Activated CD4-positive, alpha-beta T cell treated with anti-CD3 and anti-CD28 coated beads, Interleukin-2, amount 50 U/mL, for 4 hours (primary cell): Measurements from ENCODE around the gene SAMD8.
"Not testable (repeated sequence)": the region's sequence is repeated elsewhere in the genome, so short reads cannot be mapped to it uniquely, and the experiment has no call there.

Source experiments
- DNase-seq, 2 experiments: peaks; one replicate each; pipeline ENCODE4 v3.0.0-alpha.2; 2020

Gene SAMD8

DNA sequence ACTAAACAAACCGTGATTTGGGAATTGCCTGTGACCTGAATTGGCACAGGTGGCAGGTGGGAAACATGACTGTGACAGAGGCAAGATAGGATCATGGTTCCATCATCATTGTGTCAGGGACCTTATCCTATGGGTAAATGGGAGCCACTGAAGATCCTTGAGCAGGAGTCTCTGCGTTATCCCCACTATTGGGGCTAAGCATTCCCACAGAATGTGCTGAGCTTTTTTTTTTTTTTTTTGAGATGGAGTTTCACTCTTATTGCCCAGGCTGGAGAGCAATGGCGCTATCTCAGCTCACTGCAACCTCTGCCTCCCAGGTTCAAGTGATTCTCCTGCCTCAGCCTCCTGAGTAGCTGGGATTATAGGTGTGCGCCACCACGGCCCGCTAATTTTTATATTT is 88.5 kb downstream of the SAMD8 start:
- DNase-seq = not testable (repeated sequence)

DNA sequence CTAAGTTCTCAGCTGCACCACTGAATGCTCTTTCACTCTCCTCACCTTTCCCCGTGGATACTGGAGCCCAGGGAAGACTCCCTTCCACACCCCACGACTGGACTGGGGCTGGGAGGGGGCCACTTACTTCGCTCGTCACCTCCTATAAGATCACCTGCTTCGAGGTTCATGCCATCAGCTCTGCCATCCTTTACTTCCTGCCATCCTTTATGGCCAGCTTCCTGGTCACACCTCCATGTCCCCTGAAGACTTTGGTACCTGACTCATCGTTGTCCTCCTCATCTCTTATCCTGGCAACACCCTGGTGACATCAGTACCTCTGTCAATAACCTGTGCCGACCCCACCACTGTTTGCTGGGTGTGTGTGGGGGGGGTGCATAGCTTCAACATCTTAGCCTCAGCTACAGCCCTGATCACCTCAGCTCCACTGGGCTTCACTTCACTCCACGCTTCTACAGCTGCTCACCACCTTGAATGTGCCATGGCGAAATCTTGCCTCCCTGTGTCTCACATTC is 90.4 kb downstream of the SAMD8 start:
- no peak for DNase-seq

DNA sequence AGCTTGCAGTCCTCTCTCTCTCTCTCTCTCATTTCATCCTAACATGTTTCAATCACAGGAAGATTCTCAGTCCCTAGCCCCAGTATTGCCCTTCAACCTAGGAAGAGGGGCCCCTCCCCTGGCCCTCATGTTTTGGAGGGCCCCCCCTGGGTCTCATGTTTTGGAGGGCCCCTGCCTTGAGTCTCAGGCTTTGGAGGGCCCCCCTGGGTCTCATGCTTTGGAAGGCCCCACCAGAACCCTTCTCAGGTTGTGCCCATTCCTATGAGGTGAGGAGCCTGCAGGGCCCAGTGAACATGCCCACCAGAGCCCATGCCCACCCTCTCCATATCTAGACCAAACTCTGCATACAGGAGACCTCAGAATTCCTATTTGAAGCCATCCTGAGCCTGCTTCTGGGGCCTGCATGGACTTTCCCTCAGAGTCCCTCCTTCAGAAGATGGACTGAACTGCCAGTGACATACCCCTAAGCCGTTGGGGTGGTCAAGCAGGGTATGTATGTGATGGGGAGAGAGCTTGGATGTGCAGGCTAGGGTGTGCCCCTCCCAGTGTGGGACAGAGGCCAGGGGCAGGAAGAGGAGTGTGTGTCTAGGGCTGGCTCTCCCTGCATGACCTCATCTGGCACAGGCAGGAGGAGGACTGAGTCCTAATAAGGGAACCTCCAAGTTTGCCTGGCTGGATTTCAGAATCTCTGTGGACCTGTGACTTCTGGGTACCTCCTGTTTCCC is 91.0 kb downstream of the SAMD8 start:
- DNase-seq = no peak

DNA sequence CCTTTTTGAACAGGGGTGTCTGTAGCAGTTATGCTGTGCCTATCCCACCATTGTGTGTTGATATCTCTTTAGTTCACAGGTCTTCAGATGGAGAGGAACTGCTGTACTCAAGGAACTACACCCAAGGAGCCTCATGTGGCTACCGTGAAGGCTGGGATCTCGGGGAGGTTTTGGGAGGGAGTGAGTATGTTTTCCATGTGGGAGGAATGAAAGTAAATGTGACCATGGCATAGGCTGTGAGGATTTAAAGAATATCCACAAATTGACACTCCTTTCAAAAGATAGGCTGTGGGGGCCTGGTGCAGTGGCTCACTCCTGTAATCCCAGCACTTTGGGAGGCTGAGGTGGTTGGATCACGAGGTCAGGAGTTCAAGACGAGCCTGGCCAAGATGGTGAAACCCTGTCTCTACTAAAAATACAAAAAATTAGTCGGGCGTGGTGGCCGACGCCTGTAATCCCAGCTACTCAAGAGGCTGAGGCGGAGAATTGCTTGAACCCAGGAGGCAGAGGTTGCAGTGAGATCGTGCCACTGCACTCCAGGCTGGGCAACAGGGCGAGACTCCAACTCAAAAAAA is 91.7 kb downstream of the SAMD8 start:
- DNase-seq = not testable (repeated sequence)

DNA sequence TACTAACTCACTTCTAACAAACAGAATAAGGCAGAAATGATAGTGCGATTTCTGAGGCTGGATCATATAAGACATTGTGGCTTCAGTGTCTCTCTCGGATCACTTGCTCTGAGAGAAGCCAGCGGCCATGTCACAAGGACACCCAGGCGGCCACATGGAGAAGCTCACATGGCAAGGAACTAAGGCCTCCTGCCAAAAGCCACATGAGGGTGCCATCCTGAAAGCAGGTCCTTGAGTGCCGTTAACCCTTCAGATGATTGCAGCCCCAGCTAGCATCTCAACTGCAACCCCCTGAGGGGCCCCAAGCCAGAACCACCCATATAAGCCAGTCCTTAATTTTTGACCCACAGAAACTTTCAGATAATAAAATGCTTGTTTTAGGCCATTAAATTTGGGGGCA is 92.3 kb downstream of the SAMD8 start:
- DNase-seq = no peak

DNA sequence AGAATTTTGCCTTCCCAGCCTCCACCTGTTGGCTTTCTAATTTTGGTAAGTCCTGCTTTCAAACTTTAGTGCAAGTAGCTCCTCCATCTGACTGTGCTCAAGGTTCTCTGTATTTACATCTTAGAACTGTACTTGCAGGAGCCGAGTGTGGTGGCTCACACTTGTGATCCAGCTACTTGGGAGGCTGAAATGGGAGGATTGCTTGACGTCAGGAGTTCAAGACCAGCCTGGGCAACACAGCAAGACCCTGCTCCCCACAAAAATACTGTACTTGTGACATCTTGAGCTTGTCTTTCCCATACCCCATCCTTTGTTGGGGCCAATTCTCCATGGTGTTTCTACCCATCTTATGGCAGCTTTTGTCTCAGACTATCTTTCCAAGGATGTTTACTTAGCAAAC is 94.5 kb downstream of the SAMD8 start:
- DNase-seq = no peak

DNA sequence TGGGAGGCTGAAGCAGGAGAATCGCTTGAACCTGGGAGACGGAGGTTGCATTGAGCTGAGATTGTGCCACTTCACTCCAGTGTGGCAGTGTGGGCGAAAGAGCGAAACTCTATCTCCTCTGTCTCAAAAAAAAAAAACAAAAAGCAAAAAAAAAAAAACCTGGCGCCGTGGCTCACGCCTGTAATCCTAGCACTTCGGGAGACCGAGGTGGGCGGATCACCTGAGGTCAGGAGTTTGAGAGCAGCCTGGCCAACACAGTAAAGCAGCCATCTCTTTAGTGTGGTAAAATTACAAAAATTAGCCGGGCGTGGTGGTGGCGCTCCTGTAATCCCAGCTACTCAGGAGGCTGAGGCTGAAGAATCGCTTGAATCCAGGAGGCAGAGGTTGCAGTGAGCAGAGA is 95.2 kb downstream of the SAMD8 start:
- not testable (repeated sequence) for DNase-seq

DNA sequence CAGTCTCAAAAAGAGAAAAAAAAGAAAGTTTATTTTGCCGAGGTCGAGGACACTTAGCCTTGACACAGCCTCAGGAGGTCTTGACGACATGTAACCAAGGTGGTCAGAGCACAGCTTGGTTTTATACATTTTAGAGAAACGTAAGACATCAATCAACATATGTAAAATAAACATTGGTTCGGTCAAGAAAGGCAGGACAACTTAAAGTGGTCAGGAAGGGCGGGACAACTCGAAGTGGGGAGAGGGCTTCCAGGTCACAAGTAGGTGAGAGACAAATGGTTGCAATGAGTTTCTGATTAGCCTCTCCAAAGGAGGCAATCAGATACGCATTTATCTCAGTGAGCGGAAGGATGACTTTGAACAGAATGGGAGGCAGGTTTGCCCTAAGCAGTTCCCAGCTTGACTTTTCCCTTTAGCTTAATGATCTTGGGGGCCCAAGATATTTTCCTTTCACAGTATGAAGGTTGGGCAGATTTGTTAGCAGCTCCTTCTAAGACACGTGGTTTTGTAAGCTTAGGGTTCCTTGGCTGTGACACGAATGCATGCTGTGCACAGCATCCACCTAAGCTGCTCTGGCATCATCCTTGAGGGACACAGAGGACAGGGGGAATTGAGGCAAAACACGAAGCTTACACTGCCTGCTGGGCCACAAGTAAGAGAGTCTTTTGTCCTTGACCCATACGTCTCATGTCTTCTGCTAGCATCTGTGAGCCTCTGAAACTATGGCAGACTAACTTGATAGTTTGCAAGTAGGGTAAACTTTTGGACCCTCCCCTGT is 95.8 kb downstream of the SAMD8 start:
- no peak for DNase-seq

DNA sequence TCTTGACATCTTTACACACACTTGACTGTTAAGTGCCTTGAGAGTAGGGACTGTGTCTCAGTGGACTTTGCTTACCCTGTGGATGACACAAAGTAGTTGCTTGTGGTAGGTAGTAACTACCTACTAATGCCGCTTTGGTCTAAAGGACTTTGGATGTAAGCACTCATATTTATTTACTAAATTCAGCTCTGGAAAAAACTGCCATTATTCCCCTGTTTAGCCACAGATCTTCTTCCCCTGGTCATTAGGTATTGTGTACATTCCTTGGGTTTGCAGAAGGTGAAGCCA is 96.3 kb downstream of the SAMD8 start:
- DNase-seq = no peak

DNA sequence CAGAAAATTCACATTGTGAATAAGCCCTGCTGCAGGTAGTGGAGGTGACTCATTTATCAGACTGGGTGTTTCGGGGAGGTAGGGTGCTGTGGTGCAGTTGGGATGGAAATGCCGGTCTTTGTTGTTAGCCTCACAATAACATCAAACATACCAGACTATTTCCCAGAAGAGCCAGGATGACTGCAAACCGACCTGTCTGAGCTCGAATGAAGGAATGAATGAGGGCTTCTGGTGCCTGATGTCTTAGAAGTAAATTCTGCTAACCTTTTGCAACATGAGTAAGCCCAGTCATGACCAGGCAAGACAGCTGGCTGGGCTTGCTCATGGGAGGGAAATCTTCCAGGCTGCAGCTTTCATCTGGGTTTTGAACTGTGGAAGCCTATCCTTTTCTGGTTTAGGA is 96.7 kb downstream of the SAMD8 start:
- no peak for DNase-seq

DNA sequence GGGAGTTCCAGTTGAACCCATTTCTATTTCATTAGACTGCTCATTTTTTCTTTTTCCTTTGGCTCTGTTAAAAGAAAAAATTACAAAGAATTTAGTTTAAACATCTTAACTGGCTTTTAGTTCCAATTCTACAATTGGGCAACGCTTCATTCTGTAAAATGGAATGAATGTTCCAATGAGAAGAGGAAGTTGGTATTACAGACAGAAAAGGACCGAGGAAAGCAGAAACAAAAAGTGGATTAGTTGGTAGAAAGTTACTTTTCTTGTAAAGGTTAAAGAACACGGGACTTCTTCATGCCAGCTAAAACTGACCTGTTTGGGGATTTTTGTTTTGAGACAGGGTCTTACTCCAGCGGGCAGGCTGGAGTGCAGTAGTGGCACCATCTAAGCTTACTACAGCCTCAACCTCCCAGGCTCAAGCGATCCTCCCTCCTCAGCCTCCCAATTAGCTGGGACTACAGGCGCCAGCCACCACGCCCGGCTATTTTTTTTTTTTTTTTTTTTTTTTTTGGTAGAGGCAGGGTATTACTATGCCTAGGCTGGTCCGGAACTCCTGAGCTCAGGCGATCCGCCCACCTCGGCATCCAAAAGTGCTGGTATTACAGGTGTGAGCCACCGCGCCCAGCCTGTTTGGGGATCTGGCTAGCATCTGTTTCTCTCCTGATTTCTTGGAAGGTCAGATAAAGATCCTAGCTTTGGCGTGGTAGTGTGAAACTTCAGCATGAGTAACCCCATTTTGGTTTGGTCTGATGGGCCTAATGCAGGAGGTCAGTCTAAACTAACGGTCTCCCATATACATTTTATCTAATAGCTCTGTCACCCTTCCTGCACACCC is 97.8 kb downstream of the SAMD8 start:
- no peak for DNase-seq

DNA sequence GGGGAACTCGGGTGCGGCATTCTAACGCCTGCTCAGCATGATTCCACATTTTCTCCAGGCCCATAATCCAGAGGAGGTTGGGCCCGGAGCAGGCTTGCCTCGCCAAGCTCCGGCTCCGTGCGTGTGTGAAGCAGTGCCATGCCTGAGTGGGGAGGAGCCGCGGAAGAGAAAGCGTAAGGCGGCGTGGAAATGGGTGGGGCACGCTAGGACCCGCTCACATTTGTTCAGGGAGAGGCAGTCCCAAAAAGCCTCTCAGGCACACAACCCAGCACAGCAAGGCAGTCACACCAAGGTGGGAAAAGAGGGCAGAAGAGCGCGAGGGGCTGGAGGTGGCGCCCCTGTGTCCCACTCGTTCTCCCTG is 98.4 kb downstream of the SAMD8 start:
- peak; percentile 76 to 78 for DNase-seq

DNA sequence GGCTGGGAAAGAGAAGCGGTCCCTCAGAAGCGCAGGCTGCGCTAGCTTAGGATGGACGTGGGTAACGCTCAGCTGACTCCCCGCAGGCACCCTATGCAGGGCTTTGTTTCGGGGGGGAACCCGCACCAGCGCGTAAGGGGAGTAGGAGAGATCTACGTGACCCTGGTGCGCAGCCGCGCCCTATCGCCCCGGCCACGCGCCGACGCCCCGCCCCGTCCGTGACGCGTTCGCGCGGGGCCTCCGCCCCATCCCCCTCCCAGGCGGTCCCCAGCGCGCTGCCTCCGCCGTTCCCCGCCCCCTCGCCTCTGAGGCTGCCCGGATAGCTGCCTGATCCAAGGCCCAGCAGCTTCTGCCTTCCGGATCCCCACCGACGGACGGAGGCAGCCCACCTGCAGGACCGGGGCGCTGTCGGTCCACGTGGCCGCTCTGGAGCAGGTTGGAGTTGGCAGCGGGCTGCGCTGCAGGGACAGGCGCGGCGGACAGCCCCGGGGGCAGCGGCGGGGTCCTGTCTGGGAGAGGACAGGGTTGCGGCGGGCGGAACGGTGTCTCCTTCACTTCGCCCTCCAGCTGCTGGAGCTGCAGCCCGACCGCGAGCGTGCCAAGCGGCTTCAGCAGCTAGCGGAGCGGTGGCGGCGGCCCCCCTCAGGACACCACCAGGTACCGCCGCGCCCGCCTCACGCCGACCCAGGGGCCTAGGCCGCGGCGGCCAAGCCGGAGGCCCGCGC is 99.0 kb downstream of the SAMD8 start, which contains the start of gene VDAC2:
Gene VDAC2, plus strand, starts transcription at position 515 of the 725 bp plus-strand sequence. CDS start 363 bp downstream, outside the sequence.
- DNase-seq = peak; percentile 91

DNA sequence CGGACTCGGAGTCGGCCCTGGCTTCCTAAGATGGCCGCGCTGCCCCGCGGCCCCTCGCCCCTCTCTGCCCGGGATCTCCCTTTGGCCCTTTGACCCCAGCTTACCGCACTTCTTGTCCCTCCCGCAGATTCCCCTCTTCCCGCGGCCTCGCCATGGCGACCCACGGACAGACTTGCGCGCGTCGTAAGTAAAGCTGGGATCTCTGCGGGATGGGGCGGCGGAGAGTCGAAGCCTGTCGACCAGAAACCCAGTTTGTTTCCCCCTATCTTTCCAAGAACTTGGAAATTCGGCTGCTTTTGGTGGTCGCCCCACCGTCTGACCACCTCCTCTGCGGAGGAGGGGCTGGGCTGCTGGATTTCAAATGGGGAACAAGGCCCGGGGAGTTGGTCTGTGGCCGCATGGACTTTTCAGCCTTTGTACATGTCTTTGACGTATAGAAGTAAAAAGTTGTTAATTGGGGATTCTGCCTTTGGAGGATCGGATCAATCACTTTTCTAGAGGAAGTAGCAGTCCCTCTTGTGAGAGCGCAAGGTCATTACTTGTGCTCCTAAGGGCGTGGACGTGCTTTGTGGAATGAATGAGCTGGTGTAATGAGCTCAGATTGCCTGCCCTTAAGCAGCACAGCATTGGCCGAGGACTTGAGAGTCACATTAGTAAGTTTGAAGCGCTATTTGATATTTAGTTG is 99.7 kb downstream of the SAMD8 start:
- DNase-seq = peak; percentile 25 to 32

DNA sequence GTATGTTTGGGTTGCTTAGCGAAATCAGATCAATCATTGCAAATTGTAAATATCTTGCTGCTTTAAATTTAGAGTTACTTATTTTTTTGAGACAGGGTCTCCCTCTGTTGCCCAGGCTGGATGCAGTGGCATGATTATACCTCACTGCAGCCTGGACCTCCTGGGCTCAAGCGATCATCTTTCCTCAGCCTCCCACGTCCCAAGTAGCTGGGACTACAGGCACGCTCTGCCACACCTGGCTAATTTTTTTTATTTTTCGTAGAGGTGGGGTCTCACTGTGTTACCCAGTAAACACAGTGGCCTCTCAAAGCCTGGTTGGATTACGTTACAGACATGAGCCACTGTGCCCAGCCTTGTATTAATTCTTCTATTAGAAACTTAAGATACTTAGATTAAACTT is 100.9 kb downstream of the SAMD8 start:
- DNase-seq = no peak

DNA sequence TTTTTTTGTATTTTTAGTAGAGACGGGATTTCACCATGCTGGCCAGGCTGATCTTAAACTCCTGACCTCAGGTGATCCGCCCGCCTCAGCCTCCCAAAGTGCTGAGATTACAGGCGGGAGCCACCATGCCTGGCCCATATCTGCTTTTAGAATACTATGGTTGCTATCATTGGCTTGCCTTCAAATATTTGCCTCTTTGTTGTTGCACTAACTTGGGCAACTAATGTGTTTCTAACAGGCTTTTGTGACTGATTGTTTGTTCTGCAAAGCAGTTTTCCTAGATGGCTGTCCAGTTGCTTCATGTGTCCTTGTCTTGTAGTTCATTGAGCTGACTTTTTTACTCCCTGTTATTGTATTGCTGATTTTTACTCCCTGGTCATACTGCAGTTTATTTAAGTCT is 108.8 kb downstream of the SAMD8 start:
- no peak for DNase-seq

DNA sequence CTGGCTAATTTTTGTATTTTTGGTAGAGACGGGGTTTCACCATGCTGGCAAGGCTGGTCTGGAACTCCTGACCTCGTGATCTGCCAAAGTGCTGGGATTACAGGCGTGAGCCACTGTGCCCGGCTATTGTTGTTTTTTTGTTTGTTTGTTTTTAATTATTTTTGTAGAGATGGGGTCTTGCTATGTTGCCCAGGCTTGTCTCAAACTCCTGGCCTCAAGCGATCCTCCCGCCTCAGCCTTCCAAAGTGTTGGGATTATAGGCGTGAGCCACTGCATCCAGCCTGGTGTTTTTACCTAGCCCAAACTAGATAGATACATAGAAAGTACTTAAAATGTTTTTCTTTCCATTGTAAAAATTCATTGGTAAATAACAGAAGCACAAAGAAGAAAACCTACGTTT is 110.0 kb downstream of the SAMD8 start:
- DNase-seq = not testable (repeated sequence)

DNA sequence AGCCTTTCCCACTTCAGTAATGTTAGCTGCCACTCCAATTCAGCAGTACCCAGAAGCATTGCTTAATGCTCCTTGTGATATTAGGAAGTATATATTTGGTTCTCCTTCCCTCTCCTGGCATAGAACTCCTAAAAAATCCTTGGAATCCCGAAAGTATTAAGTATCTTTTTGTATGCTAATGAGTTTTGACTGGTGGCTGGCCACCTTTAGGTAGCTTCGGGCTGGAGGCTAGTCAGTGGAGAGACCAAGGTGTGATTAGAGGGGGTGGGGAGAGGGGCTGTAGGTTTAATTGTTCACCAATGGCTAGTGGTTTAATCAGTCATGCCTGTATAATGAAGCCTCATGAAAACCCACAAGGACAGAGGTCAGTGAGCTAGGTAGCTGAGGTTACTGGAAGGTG is 112.1 kb downstream of the SAMD8 start:
- no peak for DNase-seq

DNA sequence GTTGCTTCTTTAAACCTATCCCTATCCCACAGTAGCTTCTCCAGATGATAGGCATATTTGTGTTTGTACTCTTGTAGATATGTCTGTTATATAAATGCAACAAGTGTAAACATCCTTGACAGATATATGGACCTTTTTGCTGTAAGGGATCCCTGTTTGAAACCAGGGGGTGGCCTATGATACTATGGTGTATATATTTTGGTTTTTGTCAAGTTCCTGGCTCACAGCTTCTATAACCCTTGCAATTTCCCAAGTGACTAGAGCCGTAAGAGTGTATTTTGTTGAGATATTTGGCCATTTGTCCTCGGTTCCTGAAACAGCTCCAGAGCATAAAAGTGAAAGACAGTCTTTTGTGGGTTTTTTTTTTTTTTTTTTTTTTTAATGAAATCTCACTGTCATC is 114.6 kb downstream of the SAMD8 start:
- DNase-seq = no peak

DNA sequence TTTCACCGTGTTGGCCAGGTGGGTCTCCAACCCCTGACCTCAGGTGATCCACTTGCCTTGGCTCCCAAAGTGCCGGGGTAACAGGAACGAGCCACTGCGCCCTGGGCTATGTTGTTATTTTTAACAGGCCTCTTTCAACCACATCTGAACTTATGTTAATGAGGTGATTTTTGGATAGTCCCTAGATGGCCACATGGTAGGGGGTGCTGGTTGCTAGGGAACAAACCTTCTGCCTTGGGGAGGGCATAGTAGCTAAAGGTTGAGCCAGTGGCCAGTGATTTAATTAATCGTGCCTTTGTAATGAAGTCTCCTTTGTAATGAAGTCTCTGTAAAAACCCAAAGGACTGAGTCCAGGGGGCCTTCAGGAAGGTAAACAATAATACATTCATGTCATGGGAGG is 115.2 kb downstream of the SAMD8 start:
- no peak for DNase-seq

DNA sequence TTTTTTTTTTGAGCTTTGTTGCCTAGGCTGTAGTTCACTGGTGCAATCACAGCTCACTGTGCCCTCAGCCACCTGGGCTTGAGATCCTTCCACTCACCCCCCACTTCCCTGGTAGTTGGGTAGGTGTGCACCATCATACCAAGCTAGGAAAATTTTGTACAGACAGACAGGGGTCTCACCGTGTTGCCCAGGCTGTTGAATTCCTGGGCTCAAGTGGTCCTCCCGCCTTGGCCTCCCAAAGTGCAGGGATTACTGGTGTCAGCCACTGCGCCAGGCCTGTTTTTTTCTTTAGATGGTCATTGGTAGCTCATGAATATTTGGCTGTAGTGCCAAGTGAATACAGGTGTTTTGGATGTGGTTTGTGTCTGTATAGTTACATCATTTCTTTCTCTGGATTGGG is 116.8 kb downstream of the SAMD8 start:
- no peak for DNase-seq

DNA sequence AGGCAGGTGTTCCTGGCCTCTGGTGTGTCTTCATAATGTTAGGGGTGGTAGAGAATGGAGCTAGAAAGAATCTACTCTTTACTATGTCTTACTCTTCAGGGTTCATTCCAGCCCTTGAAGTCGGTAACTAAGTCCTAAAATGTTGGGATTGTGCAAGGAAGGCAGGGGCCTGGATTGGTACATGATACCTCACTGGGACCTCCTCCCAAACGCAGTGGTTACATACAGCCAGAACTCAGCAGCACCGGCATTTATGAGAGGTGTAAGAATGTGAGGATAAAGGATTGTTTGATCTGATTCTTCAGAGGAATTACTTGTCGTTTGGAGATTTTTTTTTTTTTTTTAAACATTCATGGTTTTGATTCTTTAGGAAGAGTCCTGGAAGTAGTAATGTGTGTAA is 117.4 kb downstream of the SAMD8 start:
- DNase-seq = no peak
